HG02763 (cell line): ENCODE measurements around the gene MYOZ3.

ENCODE experiments used
- ATAC-seq: cut with Tn5 transposase; IDR thresholded peaks from one replicate; pipeline ENCODE4 v1.9.1; 2021; ENCODE audit warnings: mild to moderate bottlenecking, moderate library complexity; ENCODE audit not compliant: unreplicated experiment

The MYOZ3 gene

GRCh38 chr5:150661086-150661485 lies at the start of gene MYOZ3:
Gene MYOZ3, plus strand, starts transcription at chr5:150661251. Its CDS starts 1,691 bp downstream, at chr5:150662942.
- no peak for ATAC-seq

- no peak for ATAC-seq
Observed at GRCh38 chr5:150612405-150612804, 48.6 kb upstream of the MYOZ3 start.

- ATAC-seq = no peak
Observed at GRCh38 chr5:150612905-150613670, 48.0 kb upstream of the MYOZ3 start.

- no peak for ATAC-seq
Observed at GRCh38 chr5:150613991-150614660, 46.9 kb upstream of the MYOZ3 start.

- ATAC-seq = no peak
Observed at GRCh38 chr5:150614661-150615060, 46.4 kb upstream of the MYOZ3 start.

- ATAC-seq = no peak
Observed at GRCh38 chr5:150615141-150615699, 45.8 kb upstream of the MYOZ3 start.

GRCh38 chr5:150616024-150616470 lies 45.0 kb upstream of the MYOZ3 start:
- no peak for ATAC-seq

- no peak for ATAC-seq
Observed at GRCh38 chr5:150616506-150616905, 44.5 kb upstream of the MYOZ3 start.

GRCh38 chr5:150618163-150618562 lies 42.9 kb upstream of the MYOZ3 start:
- no peak for ATAC-seq

GRCh38 chr5:150618588-150619281 lies 42.3 kb upstream of the MYOZ3 start:
- ATAC-seq = no peak

- ATAC-seq = no peak
Observed at GRCh38 chr5:150619359-150620230, 41.5 kb upstream of the MYOZ3 start.

- ATAC-seq = no peak
Observed at GRCh38 chr5:150621301-150621700, 39.8 kb upstream of the MYOZ3 start.

- ATAC-seq = no peak
Observed at GRCh38 chr5:150622157-150622556, 38.9 kb upstream of the MYOZ3 start.

GRCh38 chr5:150623152-150623877 lies 37.7 kb upstream of the MYOZ3 start:
- no peak for ATAC-seq

GRCh38 chr5:150623878-150624216 lies 37.2 kb upstream of the MYOZ3 start:
- ATAC-seq = no peak

- ATAC-seq = no peak
Observed at GRCh38 chr5:150624334-150625163, 36.5 kb upstream of the MYOZ3 start.

GRCh38 chr5:150625164-150625535 lies 35.9 kb upstream of the MYOZ3 start:
- ATAC-seq = no peak

GRCh38 chr5:150625831-150626746 lies 35.0 kb upstream of the MYOZ3 start:
- ATAC-seq = peak; percentile 42
